GM19468 (cell line): ENCODE data around the gene CYP3A5.
"Not testable (repeated sequence)": the region's sequence is repeated elsewhere in the genome, so short reads cannot be mapped to it uniquely, and the experiment has no call there.

Source experiments
- ATAC-seq: cut with Tn5 transposase; IDR thresholded peaks from one replicate; pipeline ENCODE4 v1.9.1; 2021; ENCODE audit warnings: mild to moderate bottlenecking, moderate library complexity, moderate number of reproducible peaks; ENCODE audit not compliant: unreplicated experiment; ENCODE audit errors: extremely low read depth

CYP3A5 gene

GRCh38 chr7:99690918-99691317 is 11.1 kb upstream of the CYP3A5 start:
- ATAC-seq = not testable (repeated sequence)

- ATAC-seq = not testable (repeated sequence)
These were observed 6.2 kb upstream of the CYP3A5 start for GRCh38 chr7:99685871-99686608.

GRCh38 chr7:99685129-99685758 is 5.4 kb upstream of the CYP3A5 start:
- no peak for ATAC-seq

GRCh38 chr7:99679032-99679399 is 780 bp downstream of the CYP3A5 start:
- no peak for ATAC-seq

GRCh38 chr7:99677648-99678045 is 2.1 kb downstream of the CYP3A5 start:
- no peak for ATAC-seq

- no peak for ATAC-seq
These were observed 2.7 kb downstream of the CYP3A5 start for GRCh38 chr7:99677013-99677647.

GRCh38 chr7:99674995-99675742 is 4.6 kb downstream of the CYP3A5 start:
- ATAC-seq = no peak

GRCh38 chr7:99672573-99672972 is 7.2 kb downstream of the CYP3A5 start:
- no peak for ATAC-seq

GRCh38 chr7:99669782-99670181 is 10.0 kb downstream of the CYP3A5 start:
- no peak for ATAC-seq

- ATAC-seq = no peak
These were observed 11.3 kb downstream of the CYP3A5 start for GRCh38 chr7:99668541-99668940.

- no peak for ATAC-seq
These were observed 12.6 kb downstream of the CYP3A5 start for GRCh38 chr7:99667179-99667578.

GRCh38 chr7:99666013-99666395 is 13.8 kb downstream of the CYP3A5 start:
- ATAC-seq = no peak

GRCh38 chr7:99665312-99666012 is 14.3 kb downstream of the CYP3A5 start:
- no peak for ATAC-seq

- ATAC-seq = not testable (repeated sequence)
These were observed 21.9 kb downstream of the CYP3A5 start for GRCh38 chr7:99657879-99658278.

GRCh38 chr7:99654626-99655025 is 25.2 kb downstream of the CYP3A5 start:
- ATAC-seq = not testable (repeated sequence)

- ATAC-seq = no peak
These were observed 26.0 kb downstream of the CYP3A5 start for GRCh38 chr7:99653754-99654153.

- not testable (repeated sequence) for ATAC-seq
These were observed 26.5 kb downstream of the CYP3A5 start for GRCh38 chr7:99653269-99653668.

GRCh38 chr7:99652671-99653070 is 27.1 kb downstream of the CYP3A5 start:
- ATAC-seq = no peak

- ATAC-seq = no peak
These were observed 28.5 kb downstream of the CYP3A5 start for GRCh38 chr7:99651290-99651689.

GRCh38 chr7:99648843-99649242 is 31.0 kb downstream of the CYP3A5 start:
- ATAC-seq = no peak
